Peyer's patch (tissue), 4 donors: ENCODE results near the gene KCNJ5.

Experiments
- CTCF ChIP-seq, 6 experiments: fragments of 450-650 bp in 4 of 6; fragments of 200-600 bp in 2 of 6; sonication (generic) in 1 of 6; IDR thresholded peaks; one replicate each; pipeline ENCODE4 v1.5.1; 2017 to 2019; ENCODE audit warnings: antibody characterized with exemption in 6 of 6, mild to moderate bottlenecking in 3 of 6, moderate library complexity in 1 of 6
- POLR2A ChIP-seq, 2 donors: fragments of 450-650 bp; IDR thresholded peaks; one replicate each; pipeline ENCODE4 v1.5.1; 2017; ENCODE audit warnings: antibody characterized with exemption in 2 of 2, mild to moderate bottlenecking in 2 of 2, moderate library complexity in 2 of 2

DNA sequence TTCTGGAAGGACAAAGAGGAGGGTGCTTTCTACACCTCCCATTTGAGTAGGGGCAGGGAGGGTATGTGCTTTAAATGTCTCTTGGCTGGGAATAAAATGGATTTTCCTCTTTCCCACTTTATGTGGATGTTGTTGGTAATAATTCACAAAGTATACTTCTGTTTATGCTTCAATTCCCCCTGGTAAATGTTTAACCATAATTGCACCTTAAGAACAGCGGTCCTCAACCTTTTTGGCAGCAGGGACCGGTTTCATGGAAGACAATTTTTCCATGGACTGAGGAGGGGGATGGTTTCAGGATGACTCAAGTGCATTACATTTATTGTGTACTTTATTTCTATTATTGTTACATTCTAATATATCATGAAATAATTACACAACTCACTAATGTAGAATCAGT lies 55.5 kb downstream of the KCNJ5 start:
- TF ChIP-seq CTCF (IDR thresholded peaks at IDR 0.05) (no peak), POLR2A (IDR thresholded peaks at IDR 0.05) (no peak)
